Measurements from ENCODE around the gene ITGA8.

The ITGA8 gene

DNA sequence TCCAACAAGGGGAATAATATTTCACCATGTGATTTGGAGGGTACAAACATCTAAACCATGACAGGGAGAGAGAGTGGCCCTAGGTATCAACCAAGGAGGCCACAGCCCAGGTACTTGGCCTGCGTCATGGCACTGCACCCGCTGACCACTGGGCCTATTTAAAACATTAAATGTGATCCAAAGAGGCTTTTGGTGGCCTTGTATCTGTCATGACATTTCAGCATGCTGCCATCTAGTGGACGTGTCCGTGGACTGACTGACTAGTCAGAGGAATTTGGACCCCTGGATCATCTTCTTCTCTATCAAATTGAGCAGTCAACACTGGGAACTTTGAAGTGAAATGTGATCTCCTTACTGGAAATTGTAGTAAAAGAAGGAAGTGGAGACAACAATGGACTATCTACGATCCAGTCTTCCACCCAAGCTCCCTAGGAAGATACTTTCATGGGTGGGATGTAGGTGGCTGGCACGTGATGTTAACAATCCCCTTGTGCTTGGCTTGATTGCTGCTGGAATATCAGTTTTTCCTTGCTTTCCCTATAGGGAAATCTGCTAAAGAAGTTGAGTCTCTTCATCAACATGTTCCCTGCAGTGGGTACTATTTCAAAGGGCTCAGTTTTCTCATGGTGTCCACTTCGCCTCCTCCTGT, 24.6 kb upstream of the ITGA8 start:
- Histone ChIP-seq H3K36me3 (ENCODE audit: control insufficient read depth, insufficient read depth, low read length) (no peaks in the 10 kb centered on the region), H3K4me3 (ENCODE audit: low read length) (no peak overlapping the region), H3K4me1 (ENCODE audit: control insufficient read depth, insufficient read depth, low read length) (no peaks in the 10 kb centered on the region), H3K27me3 (ENCODE audit: control insufficient read depth, insufficient read depth, low read length) (no peaks in the 10 kb centered on the region), H3K9ac (ENCODE audit: low read length) (no peak overlapping the region), H3K27ac (ENCODE audit: low read depth, low read length) (no peak overlapping the region)

DNA sequence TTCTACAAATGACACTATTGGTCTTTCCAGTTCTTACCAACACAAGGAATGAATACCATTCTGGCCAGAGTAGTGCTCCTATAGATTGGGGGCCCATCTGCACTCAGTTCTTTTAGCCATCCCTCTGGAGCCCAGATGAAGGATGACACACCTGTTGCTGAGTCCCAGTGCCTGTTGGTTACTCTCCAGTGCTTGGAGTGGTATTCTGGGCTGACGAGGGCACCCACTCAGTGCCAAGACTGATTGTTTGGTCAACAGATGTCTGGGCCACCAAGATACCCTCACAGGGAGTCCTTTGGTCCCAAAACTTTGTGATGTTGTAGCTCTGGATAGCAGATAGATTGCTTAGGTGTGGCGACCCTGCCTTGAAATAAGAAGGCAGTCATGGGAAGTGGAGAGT, 23.7 kb upstream of the ITGA8 start:
- Histone ChIP-seq H3K9ac (ENCODE audit: low read length) (no peak overlapping the region), H3K27ac (ENCODE audit: low read depth, low read length) (no peak overlapping the region), H3K4me3 (ENCODE audit: low read length) (no peak overlapping the region), H3K4me1 (ENCODE audit: control insufficient read depth, insufficient read depth, low read length) (no peaks in the 10 kb centered on the region), H3K36me3 (ENCODE audit: control insufficient read depth, insufficient read depth, low read length) (no peaks in the 10 kb centered on the region), H3K27me3 (ENCODE audit: control insufficient read depth, insufficient read depth, low read length) (no peaks in the 10 kb centered on the region)

DNA sequence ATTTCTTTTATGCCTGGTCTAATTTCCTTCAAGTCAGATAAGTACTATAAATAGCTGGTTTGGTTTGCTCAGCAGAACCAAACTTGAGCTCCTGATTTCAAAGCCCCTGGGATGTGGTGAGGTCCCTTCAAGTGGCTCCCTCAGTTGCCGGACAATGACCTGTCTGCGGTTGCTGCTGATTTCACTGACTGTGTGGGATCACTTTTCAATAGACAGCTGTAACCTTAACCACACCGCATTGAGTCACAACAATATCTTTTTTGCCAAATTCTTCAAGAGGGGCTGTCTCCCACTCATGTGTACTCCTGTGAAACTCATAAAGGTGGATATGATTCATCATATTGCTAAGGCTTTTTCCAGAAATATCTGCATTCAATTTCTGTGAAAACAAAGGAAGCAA, 23.1 kb upstream of the ITGA8 start:
- Histone ChIP-seq H3K4me3 (ENCODE audit: low read length) (no peak overlapping the region), H3K27me3 (ENCODE audit: control insufficient read depth, insufficient read depth, low read length) (no peaks in the 10 kb centered on the region), H3K27ac (ENCODE audit: low read depth, low read length) (no peak overlapping the region), H3K4me1 (ENCODE audit: control insufficient read depth, insufficient read depth, low read length) (no peaks in the 10 kb centered on the region), H3K9ac (ENCODE audit: low read length) (no peak overlapping the region), H3K36me3 (ENCODE audit: control insufficient read depth, insufficient read depth, low read length) (no peaks in the 10 kb centered on the region)

DNA sequence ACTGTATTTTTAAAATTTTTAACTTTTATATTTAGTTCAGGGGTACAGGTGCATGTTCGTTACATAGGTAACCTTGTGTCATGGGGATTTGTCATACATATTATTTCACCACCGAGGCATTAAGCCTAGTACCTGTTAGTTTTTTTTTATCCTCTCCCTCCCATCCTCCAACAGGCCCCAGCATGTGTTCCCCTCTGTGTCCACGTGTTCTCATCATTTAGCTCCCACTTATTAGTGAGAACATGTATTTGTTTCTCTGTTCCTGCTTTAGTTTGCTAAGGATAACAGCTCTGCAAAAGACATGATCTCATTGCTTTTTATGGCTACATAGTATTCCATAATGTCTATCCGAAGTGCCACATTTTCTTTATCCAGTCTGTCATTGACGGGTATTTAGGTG, 22.4 kb upstream of the ITGA8 start:
- no peak overlapping the region for H3K27ac ChIP-seq (ENCODE audit: low read depth, low read length)
- H3K9ac ChIP-seq (ENCODE audit: low read length): no peak overlapping the region
- no peaks in the 10 kb centered on the region for H3K36me3 ChIP-seq (ENCODE audit: control insufficient read depth, insufficient read depth, low read length)
- no peaks in the 10 kb centered on the region for H3K4me1 ChIP-seq (ENCODE audit: control insufficient read depth, insufficient read depth, low read length)
- no peak overlapping the region for H3K4me3 ChIP-seq (ENCODE audit: low read length)
- H3K27me3 ChIP-seq (ENCODE audit: control insufficient read depth, insufficient read depth, low read length): no peaks in the 10 kb centered on the region

DNA sequence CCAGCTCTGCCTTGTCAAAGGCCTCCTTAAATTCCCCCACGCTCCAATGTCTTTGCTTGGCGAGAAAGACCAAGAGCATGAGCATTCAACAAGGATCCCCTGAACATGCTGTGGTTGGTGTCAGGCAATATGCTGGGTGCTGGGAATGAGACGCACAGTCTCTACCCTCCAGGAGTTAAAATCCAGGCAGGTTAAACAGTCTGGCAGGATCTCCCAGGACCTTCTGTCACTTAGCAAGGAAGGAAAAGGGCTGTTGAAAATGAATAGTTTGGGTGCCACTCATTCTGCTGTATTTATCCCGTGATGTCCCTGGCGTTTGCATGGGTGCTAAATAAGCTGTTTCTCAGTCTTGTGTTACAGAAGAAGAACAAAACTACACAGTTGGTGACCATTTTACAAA, 21.9 kb upstream of the ITGA8 start:
- Histone ChIP-seq H3K9ac (ENCODE audit: low read length) (no peak overlapping the region), H3K27ac (ENCODE audit: low read depth, low read length) (no peak overlapping the region), H3K4me3 (ENCODE audit: low read length) (no peak overlapping the region), H3K27me3 (ENCODE audit: control insufficient read depth, insufficient read depth, low read length) (no peaks in the 10 kb centered on the region), H3K36me3 (ENCODE audit: control insufficient read depth, insufficient read depth, low read length) (no peaks in the 10 kb centered on the region), H3K4me1 (ENCODE audit: control insufficient read depth, insufficient read depth, low read length) (no peaks in the 10 kb centered on the region)

DNA sequence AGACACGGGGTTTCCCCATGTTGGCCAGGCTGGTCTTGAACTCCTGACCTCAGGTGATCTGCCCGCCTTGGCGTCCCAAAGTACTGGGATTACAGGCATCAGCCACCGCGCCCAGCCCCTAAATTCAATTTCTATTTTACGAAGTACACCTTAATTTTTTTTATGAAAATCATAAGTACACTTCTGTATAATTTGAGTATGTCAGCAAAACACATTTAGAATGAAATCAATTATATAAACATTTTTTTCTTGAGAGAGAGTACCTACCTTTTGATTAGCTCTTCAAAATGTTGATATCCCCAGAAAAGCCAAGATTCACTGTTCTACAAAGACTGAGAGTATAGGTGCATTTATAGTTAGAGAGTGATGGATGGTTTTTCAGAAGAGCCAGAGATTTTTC, 20.5 kb upstream of the ITGA8 start:
- no peak overlapping the region for H3K27ac ChIP-seq (ENCODE audit: low read depth, low read length)
- H3K27me3 ChIP-seq (ENCODE audit: control insufficient read depth, insufficient read depth, low read length): no peaks in the 10 kb centered on the region
- no peak overlapping the region for H3K9ac ChIP-seq (ENCODE audit: low read length)
- no peaks in the 10 kb centered on the region for H3K36me3 ChIP-seq (ENCODE audit: control insufficient read depth, insufficient read depth, low read length)
- H3K4me1 ChIP-seq (ENCODE audit: control insufficient read depth, insufficient read depth, low read length): peaks cover 3% of the 10 kb centered on the region
- no peak overlapping the region for H3K4me3 ChIP-seq (ENCODE audit: low read length)

DNA sequence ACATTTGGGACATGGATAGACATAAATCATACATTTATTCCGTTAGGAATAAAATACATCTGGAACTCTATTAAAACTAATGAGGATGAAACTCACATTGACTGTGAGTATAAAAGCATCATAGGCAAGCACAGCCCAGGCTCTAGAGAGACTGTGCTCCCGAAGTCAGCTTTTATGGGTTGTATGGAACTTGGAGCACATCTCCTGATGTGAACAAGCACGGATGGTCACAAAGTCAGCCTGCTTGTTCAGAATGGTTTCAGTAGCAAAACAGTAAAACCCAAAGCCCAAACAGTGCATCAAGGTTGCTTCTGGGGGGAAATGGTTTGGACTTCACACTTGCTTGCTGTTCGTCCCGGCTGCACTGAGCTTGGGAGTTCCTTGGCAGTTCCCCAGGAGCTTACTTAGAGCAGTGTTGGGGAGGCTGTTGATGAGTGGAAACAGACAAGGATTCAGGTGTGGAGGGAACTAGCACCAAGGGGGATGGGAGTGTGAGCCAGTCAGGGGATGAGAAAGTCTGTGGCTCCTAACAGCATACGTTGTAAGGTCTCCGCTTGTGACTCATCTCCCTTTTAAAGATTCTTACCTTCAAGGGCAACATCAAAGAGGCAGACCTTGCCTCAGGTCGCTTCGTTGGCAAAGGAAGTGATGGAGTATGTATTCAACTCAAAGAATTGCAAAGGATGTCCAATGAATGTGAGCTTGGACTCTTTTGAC, 19.7 kb upstream of the ITGA8 start:
- H3K4me1 ChIP-seq (ENCODE audit: control insufficient read depth, insufficient read depth, low read length): peaks cover 3% of the 10 kb centered on the region
- H3K9ac ChIP-seq (ENCODE audit: low read length): no peak overlapping the region
- H3K36me3 ChIP-seq (ENCODE audit: control insufficient read depth, insufficient read depth, low read length): no peaks in the 10 kb centered on the region
- H3K27me3 ChIP-seq (ENCODE audit: control insufficient read depth, insufficient read depth, low read length): no peaks in the 10 kb centered on the region
- H3K4me3 ChIP-seq (ENCODE audit: low read length): no peak overlapping the region
- no peak overlapping the region for H3K27ac ChIP-seq (ENCODE audit: low read depth, low read length)

DNA sequence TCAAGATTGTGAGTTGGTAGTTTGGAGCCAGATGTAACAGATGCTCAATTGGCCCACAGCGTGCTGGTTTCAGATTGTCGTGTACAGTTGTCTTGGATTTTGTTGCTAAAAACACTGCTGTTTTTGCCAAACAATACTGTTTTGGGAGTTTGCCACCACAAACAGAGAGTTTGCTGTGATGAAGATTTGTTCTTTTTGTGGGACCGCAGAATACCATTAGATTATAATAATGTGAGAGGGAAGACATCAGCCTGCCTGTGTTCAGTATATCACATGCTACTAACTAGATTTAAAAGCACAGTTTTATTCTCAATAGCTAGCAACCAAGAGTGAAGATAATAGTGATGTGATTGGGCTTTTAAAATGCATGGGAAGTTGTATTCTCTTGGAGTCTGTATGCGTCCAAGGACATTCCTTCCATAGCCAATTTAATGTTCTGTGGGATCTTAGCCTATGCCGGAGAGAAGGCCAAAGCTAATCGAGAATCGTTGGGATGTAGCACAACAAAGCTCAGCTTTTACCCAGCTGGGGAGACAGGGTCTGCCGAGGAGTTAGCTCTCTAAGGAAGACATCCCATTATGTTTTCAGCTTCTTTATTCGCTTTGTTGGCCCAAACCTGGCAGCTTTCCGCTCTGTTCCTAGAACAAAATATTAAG, 18.7 kb upstream of the ITGA8 start:
- H3K4me1 ChIP-seq (ENCODE audit: control insufficient read depth, insufficient read depth, low read length): peaks cover 3% of the 10 kb centered on the region
- H3K9ac ChIP-seq (ENCODE audit: low read length): no peak overlapping the region
- peak overlapping the region; percentile 41 for H3K27ac ChIP-seq (ENCODE audit: low read depth, low read length)
- H3K27me3 ChIP-seq (ENCODE audit: control insufficient read depth, insufficient read depth, low read length): no peaks in the 10 kb centered on the region
- H3K36me3 ChIP-seq (ENCODE audit: control insufficient read depth, insufficient read depth, low read length): no peaks in the 10 kb centered on the region
- H3K4me3 ChIP-seq (ENCODE audit: low read length): no peak overlapping the region

DNA sequence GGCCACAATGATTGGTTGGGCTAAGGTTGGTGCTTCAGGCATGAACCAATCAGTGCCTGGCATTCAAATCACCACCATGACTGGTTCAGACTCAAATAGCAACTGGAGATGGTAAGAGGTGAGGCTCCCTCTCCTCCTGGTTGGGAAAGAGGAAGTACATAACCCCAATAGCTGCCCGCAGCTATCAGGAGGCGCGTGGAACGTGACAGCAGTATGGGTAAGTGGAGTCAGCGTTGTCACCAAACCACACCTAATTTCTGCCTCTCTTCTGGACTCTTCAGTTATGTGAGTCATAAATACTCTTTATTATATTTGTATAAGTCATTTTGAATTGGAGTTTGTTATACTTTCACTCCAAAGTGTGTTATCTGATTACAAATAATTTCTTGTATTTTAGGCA, 17.9 kb upstream of the ITGA8 start:
- Histone ChIP-seq H3K27me3 (ENCODE audit: control insufficient read depth, insufficient read depth, low read length) (no peaks in the 10 kb centered on the region), H3K9ac (ENCODE audit: low read length) (no peak overlapping the region), H3K4me3 (ENCODE audit: low read length) (no peak overlapping the region), H3K4me1 (ENCODE audit: control insufficient read depth, insufficient read depth, low read length) (peaks cover 3% of the 10 kb centered on the region), H3K27ac (ENCODE audit: low read depth, low read length) (no peak overlapping the region), H3K36me3 (ENCODE audit: control insufficient read depth, insufficient read depth, low read length) (no peaks in the 10 kb centered on the region)

DNA sequence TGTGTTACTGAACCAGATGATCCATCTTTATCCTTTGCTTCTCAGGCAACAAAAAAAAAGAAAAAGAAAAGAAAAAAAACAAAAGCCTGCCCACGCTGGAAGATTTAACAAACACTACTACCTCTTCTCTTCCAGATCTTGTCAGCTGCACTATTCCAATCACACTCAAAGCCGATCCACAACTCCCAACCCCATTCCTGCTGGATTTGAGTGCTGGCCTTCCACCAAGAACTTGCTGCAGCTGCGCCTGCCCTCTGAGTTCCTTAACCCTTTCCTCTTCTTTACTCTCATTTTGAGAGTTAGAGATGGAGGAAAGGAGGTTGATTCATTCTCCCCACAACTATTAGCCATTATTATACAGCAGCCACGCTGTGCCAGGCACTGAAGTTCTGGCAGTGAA, 16.0 kb upstream of the ITGA8 start:
- Histone ChIP-seq H3K4me3 (ENCODE audit: low read length) (no peak overlapping the region), H3K9ac (ENCODE audit: low read length) (no peak overlapping the region), H3K27ac (ENCODE audit: low read depth, low read length) (no peak overlapping the region), H3K4me1 (ENCODE audit: control insufficient read depth, insufficient read depth, low read length) (peaks cover 3% of the 10 kb centered on the region), H3K27me3 (ENCODE audit: control insufficient read depth, insufficient read depth, low read length) (no peaks in the 10 kb centered on the region), H3K36me3 (ENCODE audit: control insufficient read depth, insufficient read depth, low read length) (no peaks in the 10 kb centered on the region)

DNA sequence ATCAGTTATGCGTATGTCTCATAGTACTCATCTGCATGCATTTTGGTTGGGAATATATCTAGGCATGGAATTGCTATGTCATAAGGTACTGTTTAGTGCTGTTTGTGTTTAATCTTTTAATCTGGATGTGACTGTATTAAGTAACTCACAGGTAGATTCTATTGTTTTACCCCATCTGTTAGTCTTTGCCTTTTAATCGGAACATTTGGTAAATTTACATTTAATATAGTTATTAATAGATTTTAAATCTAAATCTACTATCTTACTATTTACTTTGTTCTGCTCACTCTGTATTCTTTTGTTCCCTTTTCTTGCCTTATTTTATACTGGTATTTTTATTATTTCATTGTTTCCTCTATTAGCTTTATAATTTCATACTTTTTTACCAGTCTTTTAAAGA, 10.6 kb upstream of the ITGA8 start:
- Histone ChIP-seq H3K27me3 (ENCODE audit: control insufficient read depth, insufficient read depth, low read length) (no peaks in the 10 kb centered on the region), H3K4me1 (ENCODE audit: control insufficient read depth, insufficient read depth, low read length) (peaks cover 2% of the 10 kb centered on the region), H3K27ac (ENCODE audit: low read depth, low read length) (no peak overlapping the region), H3K4me3 (ENCODE audit: low read length) (no peak overlapping the region), H3K36me3 (ENCODE audit: control insufficient read depth, insufficient read depth, low read length) (no peaks in the 10 kb centered on the region), H3K9ac (ENCODE audit: low read length) (no peak overlapping the region)

DNA sequence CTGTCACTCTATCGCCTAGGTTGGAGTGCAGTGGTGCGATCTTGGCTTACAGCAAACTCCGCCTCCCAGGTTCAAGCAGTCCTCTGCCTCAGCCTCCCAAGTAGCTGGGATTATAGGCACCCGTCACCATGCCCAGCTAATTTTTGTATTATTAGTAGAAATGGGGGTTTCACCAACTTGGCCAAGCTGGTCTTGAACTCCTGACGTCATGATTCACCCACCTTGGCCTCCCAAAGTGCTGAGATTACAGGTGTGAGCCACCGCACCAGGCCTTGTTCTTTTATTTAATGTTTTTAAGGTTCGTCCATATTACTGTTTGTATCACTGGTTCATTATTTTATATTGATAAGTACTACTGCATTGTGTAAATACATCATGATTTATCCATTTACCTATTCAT, 10.2 kb upstream of the ITGA8 start:
- Histone ChIP-seq H3K36me3 (ENCODE audit: control insufficient read depth, insufficient read depth, low read length) (no peaks in the 10 kb centered on the region), H3K9ac (ENCODE audit: low read length) (no peak overlapping the region), H3K27me3 (ENCODE audit: control insufficient read depth, insufficient read depth, low read length) (no peaks in the 10 kb centered on the region), H3K4me3 (ENCODE audit: low read length) (no peak overlapping the region), H3K4me1 (ENCODE audit: control insufficient read depth, insufficient read depth, low read length) (peaks cover 4% of the 10 kb centered on the region), H3K27ac (ENCODE audit: low read depth, low read length) (no peak overlapping the region)

DNA sequence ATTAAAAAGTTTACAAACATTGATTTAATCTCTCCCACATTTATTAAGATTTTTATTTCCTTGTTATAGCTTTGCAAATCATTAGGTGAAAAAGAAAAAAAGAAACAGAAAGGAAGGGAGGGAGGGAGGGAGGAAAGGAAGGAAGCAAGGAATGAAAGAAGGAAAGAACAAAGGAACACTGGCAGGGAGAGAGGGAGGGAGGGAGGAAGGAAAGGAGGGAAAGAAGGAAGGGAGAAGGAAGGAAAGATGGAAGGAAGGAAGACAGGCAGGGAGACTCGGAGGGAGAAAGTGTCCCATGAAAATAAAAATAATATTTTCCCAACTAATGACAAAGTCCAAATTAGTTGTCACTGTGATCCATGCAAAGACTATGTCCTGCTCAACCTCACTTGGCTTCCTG, 6.3 kb upstream of the ITGA8 start:
- Histone ChIP-seq H3K36me3 (ENCODE audit: control insufficient read depth, insufficient read depth, low read length) (no peaks in the 10 kb centered on the region), H3K27ac (ENCODE audit: low read depth, low read length) (no peak overlapping the region), H3K4me3 (ENCODE audit: low read length) (no peak overlapping the region), H3K27me3 (ENCODE audit: control insufficient read depth, insufficient read depth, low read length) (no peaks in the 10 kb centered on the region), H3K4me1 (ENCODE audit: control insufficient read depth, insufficient read depth, low read length) (peaks cover 4% of the 10 kb centered on the region), H3K9ac (ENCODE audit: low read length) (no peak overlapping the region)
